Transverse colon (tissue), 4 donors: ENCODE measurements around the gene CAMTA1.

ENCODE experiments used
- EP300 ChIP-seq: sonication (generic); formaldehyde crosslinking; IDR thresholded peaks from one replicate; pipeline ENCODE4 v1.6.1; 2017; ENCODE audit warnings: antibody characterized with exemption, low read depth
- POLR2A ChIP-seq: fragments of 450-650 bp; IDR thresholded peaks from one replicate; pipeline ENCODE4 v1.6.1; 2016; ENCODE audit warnings: antibody characterized with exemption, mild to moderate bottlenecking, moderate library complexity
- POLR2AphosphoS5 ChIP-seq, 3 donors: sonication (generic); formaldehyde crosslinking; IDR thresholded peaks; one replicate each; pipeline ENCODE4 v1.6.1; 2016; ENCODE audit warnings: antibody characterized with exemption in 3 of 3
- TF ChIP-seq, protein P1 (sequence below), 5 experiments: fragments of 200-600 bp in 3 of 5; fragments of 450-650 bp in 2 of 5; sonication (generic) in 3 of 5; IDR thresholded peaks; 1 replicate in 2 of 5; 2 replicates in 3 of 5; pipeline ENCODE4 v1.5.1; 2016 to 2017; ENCODE audit warnings: antibody characterized with exemption in 5 of 5, inconsistent platforms in 3 of 5, mild to moderate bottlenecking in 2 of 5, moderate library complexity in 1 of 5

DNA sequence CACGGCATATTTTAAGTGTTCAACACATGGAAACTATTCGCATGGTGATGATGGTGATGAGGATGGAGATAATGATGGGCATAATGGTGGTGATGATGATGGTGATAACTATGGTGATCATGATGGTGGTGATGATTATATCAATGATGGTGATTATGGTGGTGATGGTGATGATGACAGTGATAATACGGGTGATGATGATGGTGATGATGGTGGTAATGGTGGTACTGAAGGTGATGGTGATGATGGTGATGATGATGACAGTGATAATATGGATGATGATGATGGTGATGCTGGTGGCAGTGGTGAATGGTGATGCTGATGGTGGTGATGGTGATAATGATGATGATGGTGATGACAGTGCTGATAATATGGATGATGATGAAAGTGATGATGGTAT, 644.0 kb downstream of the CAMTA1 start:
- TF ChIP-seq POLR2AphosphoS5 (IDR thresholded peaks at IDR 0.05), result no peak
- TF ChIP-seq, protein P1, sequence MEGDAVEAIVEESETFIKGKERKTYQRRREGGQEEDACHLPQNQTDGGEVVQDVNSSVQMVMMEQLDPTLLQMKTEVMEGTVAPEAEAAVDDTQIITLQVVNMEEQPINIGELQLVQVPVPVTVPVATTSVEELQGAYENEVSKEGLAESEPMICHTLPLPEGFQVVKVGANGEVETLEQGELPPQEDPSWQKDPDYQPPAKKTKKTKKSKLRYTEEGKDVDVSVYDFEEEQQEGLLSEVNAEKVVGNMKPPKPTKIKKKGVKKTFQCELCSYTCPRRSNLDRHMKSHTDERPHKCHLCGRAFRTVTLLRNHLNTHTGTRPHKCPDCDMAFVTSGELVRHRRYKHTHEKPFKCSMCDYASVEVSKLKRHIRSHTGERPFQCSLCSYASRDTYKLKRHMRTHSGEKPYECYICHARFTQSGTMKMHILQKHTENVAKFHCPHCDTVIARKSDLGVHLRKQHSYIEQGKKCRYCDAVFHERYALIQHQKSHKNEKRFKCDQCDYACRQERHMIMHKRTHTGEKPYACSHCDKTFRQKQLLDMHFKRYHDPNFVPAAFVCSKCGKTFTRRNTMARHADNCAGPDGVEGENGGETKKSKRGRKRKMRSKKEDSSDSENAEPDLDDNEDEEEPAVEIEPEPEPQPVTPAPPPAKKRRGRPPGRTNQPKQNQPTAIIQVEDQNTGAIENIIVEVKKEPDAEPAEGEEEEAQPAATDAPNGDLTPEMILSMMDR (IDR thresholded peaks at IDR 0.05), result no peak
- no peak for TF ChIP-seq EP300
- no peak for TF ChIP-seq POLR2A
